ENCODE results near the gene GRIK5.
"Not testable (repeated sequence)": the region's sequence is repeated elsewhere in the genome, so short reads cannot be mapped to it uniquely, and the experiment has no call there.

The GRIK5 gene

DNA sequence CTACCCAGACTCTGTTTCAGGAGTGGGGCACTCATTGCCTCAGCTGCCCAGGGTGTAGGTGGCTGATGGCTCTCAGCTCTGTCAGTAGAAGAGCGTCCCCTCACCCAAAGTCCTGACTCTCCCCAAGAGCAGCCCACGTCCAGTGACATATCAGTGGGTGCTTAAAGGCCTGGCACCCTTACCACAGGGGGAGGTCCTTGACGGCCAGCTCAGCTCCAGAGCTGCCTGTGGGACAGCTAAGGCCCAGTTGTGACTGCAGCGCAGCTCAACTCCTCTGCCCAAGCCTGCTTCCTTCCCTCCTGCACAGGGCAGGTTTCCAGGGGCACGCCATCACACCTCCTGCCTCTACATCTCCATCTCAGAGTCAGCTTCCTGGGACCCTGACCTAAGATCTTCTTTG lies 32.4 kb downstream of the GRIK5 start:
- Histone ChIP-seq H3K4me3 (ENCODE audit: insufficient read length, low read depth) (no peak overlapping the region), H3K9ac (ENCODE audit: insufficient read length, low read depth) (no peak overlapping the region), H3K9me3 (ENCODE audit: insufficient read depth, low read length) (no peaks in the 10 kb centered on the region), H3K4me1 (ENCODE audit: insufficient read depth, insufficient read length) (no peaks in the 10 kb centered on the region), H3K27me3 (ENCODE audit: insufficient read depth, insufficient read length) (no peaks in the 10 kb centered on the region), H3K36me3 (ENCODE audit: insufficient read depth, insufficient read length, low read length) (peaks cover 25% of the 10 kb centered on the region)
- no peak for DNase-seq (ENCODE audit: low read depth, low spot score)
- TF ChIP-seq SUZ12 (IDR thresholded peaks at IDR 0.05; ENCODE audit: extremely low read depth, insufficient read depth, insufficient read length) (no peak), ZNF274 (IDR thresholded peaks at IDR 0.05; ENCODE audit: low read depth, low read length) (no peak), YY1 (IDR thresholded peaks at IDR 0.05; ENCODE audit: insufficient read depth, insufficient read length) (no peak)

GRCh38 chr19:42034640-42035391 lies 35.2 kb downstream of the GRIK5 start:
- H3K27me3 ChIP-seq (ENCODE audit: insufficient read depth, insufficient read length); H3K9ac ChIP-seq (ENCODE audit: insufficient read length, low read depth); H3K4me1 ChIP-seq (ENCODE audit: insufficient read depth, insufficient read length); H3K4me3 ChIP-seq (ENCODE audit: insufficient read length, low read depth); H3K9me3 ChIP-seq (ENCODE audit: insufficient read depth, low read length): not testable (repeated sequence)
- DNase-seq (ENCODE audit: low read depth, low spot score) = peak; percentile 56
- peaks cover 12% of the 10 kb centered on the region for H3K36me3 ChIP-seq (ENCODE audit: insufficient read depth, insufficient read length, low read length)

DNA sequence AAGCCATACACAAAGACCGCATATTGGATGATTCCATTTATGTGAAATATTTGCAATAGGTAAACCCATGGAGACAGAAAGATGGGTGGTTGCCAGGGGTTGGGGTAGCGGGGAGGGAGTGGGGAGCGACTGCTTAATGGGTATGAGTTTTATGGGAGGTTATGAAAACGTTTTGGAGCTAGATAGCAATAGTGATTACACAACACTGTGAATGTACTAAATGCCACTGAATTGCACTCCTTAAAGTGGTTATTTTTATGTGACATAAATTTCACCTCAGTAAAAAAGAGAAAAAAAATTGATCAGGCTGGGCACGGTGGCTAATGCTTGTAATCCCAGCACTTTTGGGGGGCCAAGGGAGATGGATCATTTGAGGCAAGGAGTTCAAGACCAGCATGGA lies 36.6 kb downstream of the GRIK5 start:
- no peaks in the 10 kb centered on the region for H3K4me1 ChIP-seq (ENCODE audit: insufficient read depth, insufficient read length)
- no peaks in the 10 kb centered on the region for H3K9me3 ChIP-seq (ENCODE audit: insufficient read depth, low read length)
- H3K36me3 ChIP-seq (ENCODE audit: insufficient read depth, insufficient read length, low read length) = peaks cover 8% of the 10 kb centered on the region
- no peaks in the 10 kb centered on the region for H3K27me3 ChIP-seq (ENCODE audit: insufficient read depth, insufficient read length)
- no peak overlapping the region for H3K9ac ChIP-seq (ENCODE audit: insufficient read length, low read depth)
- no peak overlapping the region for H3K4me3 ChIP-seq (ENCODE audit: insufficient read length, low read depth)
- no peak for TF ChIP-seq ZNF274 (IDR thresholded peaks at IDR 0.05; ENCODE audit: low read depth, low read length)
- no peak for TF ChIP-seq YY1 (IDR thresholded peaks at IDR 0.05; ENCODE audit: insufficient read depth, insufficient read length)
- no peak for TF ChIP-seq SUZ12 (IDR thresholded peaks at IDR 0.05; ENCODE audit: extremely low read depth, insufficient read depth, insufficient read length)
- no peak for DNase-seq (ENCODE audit: low read depth, low spot score)

DNA sequence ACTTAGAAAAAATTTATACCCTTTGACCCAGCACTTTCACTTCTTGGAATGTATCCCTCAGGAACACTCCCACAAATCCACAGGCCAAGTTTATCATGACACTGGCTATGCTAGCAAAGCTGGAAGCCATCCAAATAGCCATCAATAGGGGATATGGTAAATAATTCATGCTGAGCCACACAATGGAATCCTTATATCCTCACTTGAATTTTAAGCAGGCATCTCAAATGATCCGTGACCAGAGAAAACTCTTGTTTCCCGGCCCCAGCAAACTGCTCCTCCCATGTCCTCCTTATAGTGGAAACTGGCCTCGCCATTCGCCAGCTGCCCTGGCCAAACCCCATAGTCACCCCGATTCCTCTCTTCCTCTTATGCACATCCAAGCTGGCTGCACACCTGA lies 37.6 kb downstream of the GRIK5 start:
- H3K27me3 ChIP-seq (ENCODE audit: insufficient read depth, insufficient read length) = no peaks in the 10 kb centered on the region
- peaks cover under 1% of the 10 kb centered on the region for H3K36me3 ChIP-seq (ENCODE audit: insufficient read depth, insufficient read length, low read length)
- H3K4me1 ChIP-seq (ENCODE audit: insufficient read depth, insufficient read length) = no peaks in the 10 kb centered on the region
- peak; percentile 84 for DNase-seq (ENCODE audit: low read depth, low spot score)
- no peaks in the 10 kb centered on the region for H3K9me3 ChIP-seq (ENCODE audit: insufficient read depth, low read length)
- no peak for TF ChIP-seq ZNF274 (IDR thresholded peaks at IDR 0.05; ENCODE audit: low read depth, low read length)
- TF ChIP-seq YY1 (IDR thresholded peaks at IDR 0.05; ENCODE audit: insufficient read depth, insufficient read length) = no peak
- TF ChIP-seq SUZ12 (IDR thresholded peaks at IDR 0.05; ENCODE audit: extremely low read depth, insufficient read depth, insufficient read length) = no peak
- no peak overlapping the region for H3K4me3 ChIP-seq (ENCODE audit: insufficient read length, low read depth)
- H3K9ac ChIP-seq (ENCODE audit: insufficient read length, low read depth) = no peak overlapping the region

- no peak overlapping the region for H3K4me3 ChIP-seq (ENCODE audit: insufficient read length, low read depth)
- TF ChIP-seq YY1 (IDR thresholded peaks at IDR 0.05; ENCODE audit: insufficient read depth, insufficient read length) (no peak), SUZ12 (IDR thresholded peaks at IDR 0.05; ENCODE audit: extremely low read depth, insufficient read depth, insufficient read length) (no peak), ZNF274 (IDR thresholded peaks at IDR 0.05; ENCODE audit: low read depth, low read length) (no peak)
- H3K9me3 ChIP-seq (ENCODE audit: insufficient read depth, low read length) = no peaks in the 10 kb centered on the region
- no peak for DNase-seq (ENCODE audit: low read depth, low spot score)
- no peaks in the 10 kb centered on the region for H3K27me3 ChIP-seq (ENCODE audit: insufficient read depth, insufficient read length)
- H3K4me1 ChIP-seq (ENCODE audit: insufficient read depth, insufficient read length) = no peaks in the 10 kb centered on the region
- H3K36me3 ChIP-seq (ENCODE audit: insufficient read depth, insufficient read length, low read length) = no peaks in the 10 kb centered on the region
- H3K9ac ChIP-seq (ENCODE audit: insufficient read length, low read depth) = no peak overlapping the region
Measured at GRCh38 chr19:42030645-42031440, 39.2 kb downstream of the GRIK5 start.

- Histone ChIP-seq H3K4me1 (ENCODE audit: insufficient read depth, insufficient read length) (peaks cover 2% of the 10 kb centered on the region), H3K4me3 (ENCODE audit: insufficient read length, low read depth) (no peak overlapping the region), H3K36me3 (ENCODE audit: insufficient read depth, insufficient read length, low read length) (no peaks in the 10 kb centered on the region), H3K9ac (ENCODE audit: insufficient read length, low read depth) (no peak overlapping the region), H3K9me3 (ENCODE audit: insufficient read depth, low read length) (no peaks in the 10 kb centered on the region), H3K27me3 (ENCODE audit: insufficient read depth, insufficient read length) (no peaks in the 10 kb centered on the region)
- DNase-seq (ENCODE audit: low read depth, low spot score) = peak; percentile 32
- TF ChIP-seq ZNF274 (IDR thresholded peaks at IDR 0.05; ENCODE audit: low read depth, low read length) (no peak), SUZ12 (IDR thresholded peaks at IDR 0.05; ENCODE audit: extremely low read depth, insufficient read depth, insufficient read length) (no peak), YY1 (IDR thresholded peaks at IDR 0.05; ENCODE audit: insufficient read depth, insufficient read length) (no peak)
Measured at GRCh38 chr19:42028304-42029216, 41.4 kb downstream of the GRIK5 start.

Measured in NT2/D1 (cell line).